Keratinocyte (primary cell): ENCODE data around the gene CCDC92B.

Experiments
- EZH2 ChIP-seq: IDR thresholded peaks from one replicate; pipeline ENCODE4 v1.6.1; 2012; ENCODE audit warnings: inconsistent platforms, mild to moderate bottlenecking, low read length, moderate library complexity
- TF ChIP-seq, protein P1 (sequence below), 3 experiments: IDR thresholded peaks in 1 of 3; conservative IDR thresholded peaks in 1 of 3; optimal IDR thresholded peaks in 1 of 3; 2 replicates in 2 of 3; 3 replicates in 1 of 3; pipeline versions ENCODE3 to v1.5.1; 2011; ENCODE audit warnings: low read length in 3 of 3, mild to moderate bottlenecking in 3 of 3, moderate library complexity in 2 of 3, control low read depth in 1 of 3, inconsistent platforms in 1 of 3; ENCODE audit not compliant: insufficient read depth in 2 of 3; ENCODE audit errors: extremely low read depth in 1 of 3

DNA sequence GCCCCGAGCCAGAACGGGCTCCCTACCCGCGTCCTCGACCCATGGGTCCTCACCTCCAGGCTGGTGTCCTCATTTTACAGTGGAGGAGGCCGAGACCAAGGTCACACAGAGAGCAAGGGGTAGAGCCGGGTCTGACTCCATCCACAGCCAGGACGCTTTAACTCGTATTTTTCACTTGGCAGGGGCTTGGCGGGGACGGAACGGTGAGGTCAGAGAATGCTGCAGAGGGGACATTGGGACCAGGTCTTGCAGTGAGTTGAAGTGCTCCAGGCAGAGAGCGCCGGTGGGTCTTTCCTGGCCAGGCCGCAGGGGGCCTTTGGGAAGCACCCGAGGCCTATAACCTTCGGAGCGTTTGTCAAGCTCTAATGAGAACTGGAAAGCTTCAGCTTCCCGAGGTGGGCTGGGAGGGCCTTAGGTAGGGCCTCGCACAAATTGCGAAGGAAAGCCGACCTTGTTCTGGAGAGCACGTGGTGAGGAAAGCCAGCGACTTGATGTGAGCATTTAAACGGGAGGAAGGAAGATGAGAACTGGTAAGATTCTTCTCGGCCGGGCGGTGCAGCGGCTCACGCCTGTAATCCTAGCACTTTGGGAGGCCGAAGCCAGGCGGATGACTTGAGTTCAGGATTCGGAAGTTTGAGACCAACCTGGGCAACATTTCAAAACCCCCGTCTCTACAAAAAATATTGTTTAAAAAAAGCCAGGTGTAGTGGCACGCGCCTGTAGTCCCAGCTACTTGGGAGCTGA, 37.0 kb downstream of the CCDC92B start:
- TF ChIP-seq, protein P1, sequence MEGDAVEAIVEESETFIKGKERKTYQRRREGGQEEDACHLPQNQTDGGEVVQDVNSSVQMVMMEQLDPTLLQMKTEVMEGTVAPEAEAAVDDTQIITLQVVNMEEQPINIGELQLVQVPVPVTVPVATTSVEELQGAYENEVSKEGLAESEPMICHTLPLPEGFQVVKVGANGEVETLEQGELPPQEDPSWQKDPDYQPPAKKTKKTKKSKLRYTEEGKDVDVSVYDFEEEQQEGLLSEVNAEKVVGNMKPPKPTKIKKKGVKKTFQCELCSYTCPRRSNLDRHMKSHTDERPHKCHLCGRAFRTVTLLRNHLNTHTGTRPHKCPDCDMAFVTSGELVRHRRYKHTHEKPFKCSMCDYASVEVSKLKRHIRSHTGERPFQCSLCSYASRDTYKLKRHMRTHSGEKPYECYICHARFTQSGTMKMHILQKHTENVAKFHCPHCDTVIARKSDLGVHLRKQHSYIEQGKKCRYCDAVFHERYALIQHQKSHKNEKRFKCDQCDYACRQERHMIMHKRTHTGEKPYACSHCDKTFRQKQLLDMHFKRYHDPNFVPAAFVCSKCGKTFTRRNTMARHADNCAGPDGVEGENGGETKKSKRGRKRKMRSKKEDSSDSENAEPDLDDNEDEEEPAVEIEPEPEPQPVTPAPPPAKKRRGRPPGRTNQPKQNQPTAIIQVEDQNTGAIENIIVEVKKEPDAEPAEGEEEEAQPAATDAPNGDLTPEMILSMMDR (optimal IDR thresholded peaks at IDR 0.05 in 1 of 3, IDR thresholded peaks at IDR 0.05 in 1 of 3, conservative IDR thresholded peaks at IDR 0.05 in 1 of 3; ENCODE audit: extremely low read depth in 1 of 3, insufficient read depth in 2 of 3, low read length in 3 of 3): no peak
- no peak for TF ChIP-seq EZH2
